Thyroid gland (tissue), 4 donors: ENCODE data around the gene FRYL.

Experiments
- POLR2A ChIP-seq, 2 donors: fragments of 450-650 bp; IDR thresholded peaks; one replicate each; pipeline ENCODE4 v1.6.1; 2017; ENCODE audit warnings: antibody characterized with exemption in 2 of 2, mild to moderate bottlenecking in 2 of 2, moderate library complexity in 1 of 2
- TF ChIP-seq, protein P1 (sequence below), 6 experiments: fragments of 200-600 bp in 3 of 6; fragments of 450-650 bp in 3 of 6; sonication (generic) in 3 of 6; IDR thresholded peaks; one replicate each; pipeline ENCODE4 v1.5.1; 2016 to 2019; ENCODE audit warnings: antibody characterized with exemption in 6 of 6, mild to moderate bottlenecking in 2 of 6, inconsistent platforms in 1 of 6, moderate library complexity in 1 of 6

DNA sequence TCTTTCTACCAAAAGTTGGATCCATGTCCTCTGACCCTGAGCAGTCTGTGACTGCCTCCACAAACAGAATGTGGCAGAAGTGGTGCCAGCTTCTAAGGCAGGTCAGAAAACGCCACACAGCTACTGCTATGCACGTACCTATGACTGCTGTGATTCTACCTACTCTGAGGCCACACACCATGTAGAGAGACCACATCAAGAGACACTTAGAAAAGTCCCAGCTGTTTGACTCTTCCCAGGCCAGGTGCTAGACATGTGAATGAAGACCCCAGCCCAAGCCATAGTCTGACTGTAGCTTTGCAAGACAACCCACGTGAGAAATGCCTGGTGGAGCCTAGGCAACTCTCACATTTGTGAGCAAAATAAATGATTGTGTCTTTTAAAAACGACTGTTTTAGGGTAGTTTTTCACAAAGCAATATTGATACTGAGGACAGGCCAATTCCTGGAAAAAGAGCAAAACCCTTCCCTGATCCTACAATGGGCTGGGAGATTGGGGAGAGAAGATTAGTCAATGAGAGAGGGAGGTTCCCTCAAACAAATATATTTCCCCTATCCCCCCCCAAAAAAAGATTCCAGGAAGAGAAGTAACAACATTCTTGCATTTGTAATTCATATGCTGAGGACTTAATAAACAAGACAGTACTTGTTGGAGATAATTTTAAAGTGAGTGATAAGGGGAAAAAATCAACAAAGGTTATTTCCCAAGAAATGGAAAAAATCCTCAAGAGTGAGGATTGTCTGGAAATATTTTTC lies 33.3 kb downstream of the FRYL start:
- no peak for TF ChIP-seq POLR2A (IDR thresholded peaks at IDR 0.05)
- TF ChIP-seq, protein P1, sequence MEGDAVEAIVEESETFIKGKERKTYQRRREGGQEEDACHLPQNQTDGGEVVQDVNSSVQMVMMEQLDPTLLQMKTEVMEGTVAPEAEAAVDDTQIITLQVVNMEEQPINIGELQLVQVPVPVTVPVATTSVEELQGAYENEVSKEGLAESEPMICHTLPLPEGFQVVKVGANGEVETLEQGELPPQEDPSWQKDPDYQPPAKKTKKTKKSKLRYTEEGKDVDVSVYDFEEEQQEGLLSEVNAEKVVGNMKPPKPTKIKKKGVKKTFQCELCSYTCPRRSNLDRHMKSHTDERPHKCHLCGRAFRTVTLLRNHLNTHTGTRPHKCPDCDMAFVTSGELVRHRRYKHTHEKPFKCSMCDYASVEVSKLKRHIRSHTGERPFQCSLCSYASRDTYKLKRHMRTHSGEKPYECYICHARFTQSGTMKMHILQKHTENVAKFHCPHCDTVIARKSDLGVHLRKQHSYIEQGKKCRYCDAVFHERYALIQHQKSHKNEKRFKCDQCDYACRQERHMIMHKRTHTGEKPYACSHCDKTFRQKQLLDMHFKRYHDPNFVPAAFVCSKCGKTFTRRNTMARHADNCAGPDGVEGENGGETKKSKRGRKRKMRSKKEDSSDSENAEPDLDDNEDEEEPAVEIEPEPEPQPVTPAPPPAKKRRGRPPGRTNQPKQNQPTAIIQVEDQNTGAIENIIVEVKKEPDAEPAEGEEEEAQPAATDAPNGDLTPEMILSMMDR (IDR thresholded peaks at IDR 0.05) = no peak
